Thyroid gland (tissue), 4 donors: ENCODE measurements around the gene NUP214.

Source experiments
- CTCF ChIP-seq, 6 experiments: fragments of 200-600 bp in 3 of 6; fragments of 450-650 bp in 3 of 6; sonication (generic) in 3 of 6; IDR thresholded peaks; one replicate each; pipeline ENCODE4 v1.5.1; 2016 to 2019; ENCODE audit warnings: antibody characterized with exemption in 6 of 6, mild to moderate bottlenecking in 2 of 6, inconsistent platforms in 1 of 6, moderate library complexity in 1 of 6
- POLR2A ChIP-seq, 2 donors: fragments of 450-650 bp; IDR thresholded peaks; one replicate each; pipeline ENCODE4 v1.6.1; 2017; ENCODE audit warnings: antibody characterized with exemption in 2 of 2, mild to moderate bottlenecking in 2 of 2, moderate library complexity in 1 of 2

- TF ChIP-seq CTCF (IDR thresholded peaks at IDR 0.05), result no peak
- no peak for TF ChIP-seq POLR2A (IDR thresholded peaks at IDR 0.05)
Observed at GRCh38 chr9:131161585-131161984, 36.2 kb downstream of the NUP214 start.
